GM18526 (cell line): Measurements from ENCODE around the gene TMEM163.

Source experiments
- POLR2A ChIP-seq: IDR thresholded peaks from 3 replicates; pipeline ENCODE4 v1.6.1; 2011; ENCODE audit not compliant: insufficient read length; ENCODE audit errors: extremely low read depth

The TMEM163 gene

GRCh38 chr2:134461511-134461910 lies 257.3 kb downstream of the TMEM163 start:
- no peak for TF ChIP-seq POLR2A

- no peak for TF ChIP-seq POLR2A
Observed at GRCh38 chr2:134460583-134460998, 258.2 kb downstream of the TMEM163 start.

- TF ChIP-seq POLR2A: no peak
Observed at GRCh38 chr2:134459706-134460406, 258.9 kb downstream of the TMEM163 start.

GRCh38 chr2:134458950-134459349 lies 259.9 kb downstream of the TMEM163 start:
- TF ChIP-seq POLR2A: no peak

GRCh38 chr2:134458473-134458853 lies 260.3 kb downstream of the TMEM163 start:
- TF ChIP-seq POLR2A: no peak

- no peak for TF ChIP-seq POLR2A
Observed at GRCh38 chr2:134457765-134458472, 260.9 kb downstream of the TMEM163 start.

GRCh38 chr2:134457353-134457752 lies 261.4 kb downstream of the TMEM163 start:
- no peak for TF ChIP-seq POLR2A

GRCh38 chr2:134455426-134455825 lies 263.4 kb downstream of the TMEM163 start:
- TF ChIP-seq POLR2A: no peak

- TF ChIP-seq POLR2A: no peak
Observed at GRCh38 chr2:134454931-134455330, 263.9 kb downstream of the TMEM163 start.

- no peak for TF ChIP-seq POLR2A
Observed at GRCh38 chr2:134454426-134454825, 264.4 kb downstream of the TMEM163 start.

- no peak for TF ChIP-seq POLR2A
Observed at GRCh38 chr2:134453973-134454372, 264.8 kb downstream of the TMEM163 start.

GRCh38 chr2:134453476-134453875 lies 265.3 kb downstream of the TMEM163 start:
- no peak for TF ChIP-seq POLR2A

GRCh38 chr2:134452042-134452733 lies 266.6 kb downstream of the TMEM163 start:
- no peak for TF ChIP-seq POLR2A

GRCh38 chr2:134451347-134451630 lies 267.5 kb downstream of the TMEM163 start:
- no peak for TF ChIP-seq POLR2A

GRCh38 chr2:134449751-134450513 lies 268.9 kb downstream of the TMEM163 start:
- TF ChIP-seq POLR2A: no peak
